ENCODE results near the gene TICAM2.
"Not testable (repeated sequence)": the region's sequence is repeated elsewhere in the genome, so short reads cannot be mapped to it uniquely, and the experiment has no call there.

The TICAM2 gene

GRCh38 chr5:115601701-115602590, at the start of gene TICAM2:
TICAM2 (minus strand) TSS chr5:115602479; CDS start chr5:115581256, 21,223 bp downstream.
- DNase-seq, result peak; percentile 83

GRCh38 chr5:115649541-115649940, 47.3 kb upstream of the TICAM2 start:
- DNase-seq, result no peak

GRCh38 chr5:115648056-115648455, 45.8 kb upstream of the TICAM2 start:
- DNase-seq, result no peak

GRCh38 chr5:115645386-115645785, 43.1 kb upstream of the TICAM2 start:
- DNase-seq, result not testable (repeated sequence)

GRCh38 chr5:115644046-115644445, 41.8 kb upstream of the TICAM2 start:
- no peak for DNase-seq

GRCh38 chr5:115641948-115642347, 39.7 kb upstream of the TICAM2 start:
- no peak for DNase-seq

GRCh38 chr5:115640274-115640673, 38.0 kb upstream of the TICAM2 start:
- DNase-seq, result no peak

GRCh38 chr5:115639377-115639776, 37.1 kb upstream of the TICAM2 start:
- DNase-seq, result no peak

- DNase-seq, result no peak
These were observed 35.2 kb upstream of the TICAM2 start for GRCh38 chr5:115637507-115637906.

GRCh38 chr5:115636008-115636407, 33.7 kb upstream of the TICAM2 start:
- no peak for DNase-seq

GRCh38 chr5:115634343-115635132, 32.3 kb upstream of the TICAM2 start:
- DNase-seq, result peak; percentile 80

GRCh38 chr5:115629903-115630302, 27.6 kb upstream of the TICAM2 start:
- DNase-seq, result no peak

GRCh38 chr5:115627295-115627865, 25.1 kb upstream of the TICAM2 start:
- no peak for DNase-seq

- DNase-seq, result no peak
These were observed 24.2 kb upstream of the TICAM2 start for GRCh38 chr5:115626445-115626823.

- DNase-seq, result peak; percentile 98
These were observed 23.5 kb upstream of the TICAM2 start, which contains the start of gene TMED7 for GRCh38 chr5:115625579-115626444. TMED7 (minus strand) TSS chr5:115626036; CDS start chr5:115625792, 244 bp downstream.

- DNase-seq, result no peak
These were observed 22.7 kb upstream of the TICAM2 start for GRCh38 chr5:115624994-115625393.

- no peak for DNase-seq
These were observed 21.4 kb upstream of the TICAM2 start for GRCh38 chr5:115623658-115624057.

- no peak for DNase-seq
These were observed 19.2 kb upstream of the TICAM2 start for GRCh38 chr5:115621365-115621900.

GRCh38 chr5:115616892-115617291, 14.6 kb upstream of the TICAM2 start:
- DNase-seq, result no peak

GRCh38 chr5:115616472-115616871, 14.2 kb upstream of the TICAM2 start:
- DNase-seq, result no peak

- no peak for DNase-seq
These were observed 9.6 kb upstream of the TICAM2 start for GRCh38 chr5:115611873-115612272.

GRCh38 chr5:115607935-115608334, 5.7 kb upstream of the TICAM2 start:
- DNase-seq, result no peak

Measured in MV-4-11 (cell line).